Measurements from ENCODE around the gene STXBP4. TPM values are rescaled to one million over a fixed set of nuclear protein-coding genes. Genes with fewer than 3 reads are reported as not detected.
"Not testable (repeated sequence)": the region's sequence is repeated elsewhere in the genome, so short reads cannot be mapped to it uniquely, and the experiment has no call there.

Gene STXBP4
- total RNA-seq, 6 donors from 2014 or later: 9.1 to 24.7 (median 11.9) TPM

DNA sequence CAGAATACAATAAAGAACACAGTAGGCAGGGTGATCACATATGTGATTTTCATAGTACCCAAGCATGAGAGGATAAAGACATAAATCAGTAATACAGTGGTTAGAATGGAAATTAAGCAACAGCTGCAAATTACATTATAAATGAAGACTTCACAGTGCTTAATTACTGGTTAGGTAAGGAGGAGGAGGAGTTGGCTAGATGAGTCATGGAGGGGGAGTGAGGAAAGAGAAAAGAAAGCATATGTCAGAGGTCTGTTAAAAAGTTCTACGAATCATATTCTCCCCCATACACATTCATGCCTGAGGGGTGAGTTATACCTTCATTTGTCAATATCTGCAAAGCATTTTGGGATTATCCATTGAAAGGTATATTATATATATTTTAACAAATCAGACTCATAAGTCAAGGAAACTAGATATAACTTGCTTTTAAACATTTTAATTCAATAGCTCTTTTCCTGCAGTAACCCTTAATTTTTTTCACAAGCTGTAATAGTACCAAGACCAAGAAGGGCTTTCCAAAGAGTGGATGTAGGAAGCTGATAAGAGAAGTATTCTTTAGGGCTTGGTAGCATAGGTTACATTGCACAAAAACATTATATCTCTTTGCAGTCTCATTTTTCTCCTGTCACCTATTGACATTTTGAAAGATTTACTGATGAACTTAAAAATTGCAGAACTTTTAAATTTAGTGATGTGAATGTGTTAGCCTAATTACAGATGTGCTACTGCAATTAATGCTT is 99.3 kb downstream of the STXBP4 start:
- Histone ChIP-seq H3K36me3 (no peaks in the 10 kb centered on the region), H3K4me1 (no peaks in the 10 kb centered on the region), H3K27ac (no peak overlapping the region), H3K4me3 (no peak overlapping the region), H3K9me3 (no peaks in the 10 kb centered on the region), H3K27me3 (no peaks in the 10 kb centered on the region)
- DNase-seq (no peak), ATAC-seq (ENCODE audit: low FRiP score in 2 of 2) (no peak)
- 52 to 71% methylated on average over 1 of the region's 1 CpG for WGBS, 2 donors
- TF ChIP-seq EP300 (IDR thresholded peaks at IDR 0.05) (no peak), POLR2A (IDR thresholded peaks at IDR 0.05) (no peak), POLR2AphosphoS5 (IDR thresholded peaks at IDR 0.05) (no peak)
- TF ChIP-seq, protein P1, sequence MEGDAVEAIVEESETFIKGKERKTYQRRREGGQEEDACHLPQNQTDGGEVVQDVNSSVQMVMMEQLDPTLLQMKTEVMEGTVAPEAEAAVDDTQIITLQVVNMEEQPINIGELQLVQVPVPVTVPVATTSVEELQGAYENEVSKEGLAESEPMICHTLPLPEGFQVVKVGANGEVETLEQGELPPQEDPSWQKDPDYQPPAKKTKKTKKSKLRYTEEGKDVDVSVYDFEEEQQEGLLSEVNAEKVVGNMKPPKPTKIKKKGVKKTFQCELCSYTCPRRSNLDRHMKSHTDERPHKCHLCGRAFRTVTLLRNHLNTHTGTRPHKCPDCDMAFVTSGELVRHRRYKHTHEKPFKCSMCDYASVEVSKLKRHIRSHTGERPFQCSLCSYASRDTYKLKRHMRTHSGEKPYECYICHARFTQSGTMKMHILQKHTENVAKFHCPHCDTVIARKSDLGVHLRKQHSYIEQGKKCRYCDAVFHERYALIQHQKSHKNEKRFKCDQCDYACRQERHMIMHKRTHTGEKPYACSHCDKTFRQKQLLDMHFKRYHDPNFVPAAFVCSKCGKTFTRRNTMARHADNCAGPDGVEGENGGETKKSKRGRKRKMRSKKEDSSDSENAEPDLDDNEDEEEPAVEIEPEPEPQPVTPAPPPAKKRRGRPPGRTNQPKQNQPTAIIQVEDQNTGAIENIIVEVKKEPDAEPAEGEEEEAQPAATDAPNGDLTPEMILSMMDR (IDR thresholded peaks at IDR 0.05): no peak

DNA sequence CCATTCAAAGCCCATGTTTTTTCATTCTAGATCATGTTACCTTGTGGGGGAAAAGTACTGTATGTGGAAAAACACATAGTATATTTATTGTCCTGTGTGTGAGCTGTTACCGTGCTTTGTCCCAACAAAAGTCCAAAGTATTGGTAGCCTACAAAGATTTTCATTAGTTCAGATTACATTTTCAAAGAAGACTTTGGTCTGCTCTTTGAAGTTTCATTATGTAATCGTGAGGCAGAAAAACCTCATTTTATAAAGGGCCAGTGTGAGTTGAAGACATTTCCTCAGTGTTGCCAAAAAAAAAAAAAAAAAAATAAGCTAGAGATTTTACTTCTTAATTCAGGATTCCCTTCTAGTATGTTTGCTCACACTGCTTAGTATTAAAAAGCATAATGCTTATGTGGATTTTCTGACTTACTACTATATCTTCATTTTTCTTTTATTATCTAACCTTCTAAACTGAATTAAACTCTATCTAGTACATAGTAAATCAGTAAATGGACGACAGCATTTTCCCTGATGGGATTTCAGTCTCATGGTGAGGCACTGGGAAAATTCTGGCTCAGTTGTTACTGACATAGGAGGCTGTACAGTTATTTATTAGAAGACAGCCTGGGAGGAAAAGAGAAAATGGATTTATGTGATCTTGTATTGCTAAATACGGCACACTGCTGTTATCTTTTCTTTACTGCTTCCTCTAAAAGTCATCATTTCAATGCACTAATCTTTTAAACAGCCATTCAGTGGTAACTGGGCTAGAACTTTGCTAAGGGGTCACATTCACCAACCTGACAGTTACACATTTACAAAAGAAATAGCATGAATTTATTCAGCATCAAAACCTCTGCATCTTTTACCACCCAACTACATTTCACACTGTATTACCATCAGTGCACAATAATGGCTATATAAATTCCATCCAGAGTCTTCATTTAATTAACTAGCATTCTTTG is 100.6 kb downstream of the STXBP4 start:
- 61 to 66% methylated on average over 4 of the region's 4 CpGs for WGBS, 2 donors
- Histone ChIP-seq H3K27ac (no peak overlapping the region), H3K36me3 (no peaks in the 10 kb centered on the region), H3K4me1 (no peaks in the 10 kb centered on the region), H3K9me3 (no peaks in the 10 kb centered on the region), H3K27me3 (no peaks in the 10 kb centered on the region), H3K4me3 (no peak overlapping the region)
- ATAC-seq (ENCODE audit: low FRiP score in 2 of 2) (no peak), DNase-seq (no peak)
- no peak for TF ChIP-seq EP300 (IDR thresholded peaks at IDR 0.05)
- TF ChIP-seq, protein P1 (IDR thresholded peaks at IDR 0.05): no peak
- TF ChIP-seq POLR2AphosphoS5 (IDR thresholded peaks at IDR 0.05): no peak
- no peak for TF ChIP-seq POLR2A (IDR thresholded peaks at IDR 0.05)

DNA sequence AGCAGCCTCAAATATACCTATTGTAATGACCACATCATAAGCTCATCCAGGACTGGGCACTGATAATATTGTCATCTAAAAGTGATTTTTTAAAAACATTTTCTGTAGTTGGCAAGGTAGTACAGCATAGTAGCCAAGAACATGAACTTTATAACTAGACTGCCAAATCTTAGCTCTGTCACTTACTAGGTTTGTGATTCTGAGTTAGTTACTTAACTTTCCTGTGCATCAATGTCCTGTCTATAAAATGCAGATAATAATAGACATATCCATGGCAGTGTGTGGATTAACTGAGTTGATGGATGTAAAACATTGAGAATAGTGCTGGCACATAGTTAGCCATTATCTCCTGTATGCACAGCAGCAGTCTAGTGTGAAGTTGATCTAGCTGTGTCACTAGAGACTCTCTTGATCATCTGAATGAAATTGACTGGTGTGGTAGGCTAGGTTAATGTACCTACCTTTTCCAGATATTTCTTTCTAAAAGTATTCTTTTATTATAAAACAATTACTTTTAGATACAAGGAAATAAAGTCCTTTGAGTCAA is 101.5 kb downstream of the STXBP4 start:
- H3K9me3 ChIP-seq: no peaks in the 10 kb centered on the region
- H3K27me3 ChIP-seq: no peaks in the 10 kb centered on the region
- ATAC-seq (ENCODE audit: low FRiP score in 2 of 2) (no peak), DNase-seq (no peak)
- H3K4me1 ChIP-seq: no peaks in the 10 kb centered on the region
- H3K27ac ChIP-seq: no peak overlapping the region
- TF ChIP-seq POLR2AphosphoS5 (IDR thresholded peaks at IDR 0.05): no peak
- TF ChIP-seq, protein P1 (IDR thresholded peaks at IDR 0.05): no peak
- TF ChIP-seq EP300 (IDR thresholded peaks at IDR 0.05): no peak
- TF ChIP-seq POLR2A (IDR thresholded peaks at IDR 0.05): no peak
- no peaks in the 10 kb centered on the region for H3K36me3 ChIP-seq
- no peak overlapping the region for H3K4me3 ChIP-seq

DNA sequence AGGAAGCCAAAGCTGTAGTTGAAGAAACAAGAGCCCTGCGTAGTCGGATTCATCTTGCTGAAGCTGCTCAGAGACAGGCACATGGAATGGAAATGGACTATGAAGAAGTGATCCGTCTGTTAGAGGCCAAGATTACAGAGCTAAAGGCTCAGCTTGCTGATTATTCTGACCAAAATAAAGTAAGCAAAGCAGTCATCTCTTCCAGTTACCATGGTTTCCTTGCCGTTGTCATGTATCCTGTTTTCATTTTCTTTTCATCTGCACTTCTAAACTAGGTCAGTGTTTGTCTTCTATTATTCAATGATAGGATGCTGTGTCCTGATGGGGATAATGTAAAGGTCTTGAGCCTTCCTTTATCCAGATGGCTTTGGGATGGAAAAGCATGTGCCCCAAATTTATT is 104.3 kb downstream of the STXBP4 start:
- Histone ChIP-seq H3K9me3 (no peaks in the 10 kb centered on the region), H3K4me1 (no peaks in the 10 kb centered on the region), H3K4me3 (no peak overlapping the region), H3K36me3 (peaks cover 0 to under 1% (median 0%) of the 10 kb centered on the region in 4 donors), H3K27me3 (no peaks in the 10 kb centered on the region), H3K27ac (no peak overlapping the region)
- TF ChIP-seq POLR2A (IDR thresholded peaks at IDR 0.05): no peak
- TF ChIP-seq, protein P1 (IDR thresholded peaks at IDR 0.05): no peak
- no peak for TF ChIP-seq POLR2AphosphoS5 (IDR thresholded peaks at IDR 0.05)
- no peak for TF ChIP-seq EP300 (IDR thresholded peaks at IDR 0.05)
- no peak for ATAC-seq (ENCODE audit: low FRiP score in 2 of 2)
- 73 to 75% methylated on average over 4 of the region's 4 CpGs for WGBS, 2 donors
- DNase-seq: no peak

DNA sequence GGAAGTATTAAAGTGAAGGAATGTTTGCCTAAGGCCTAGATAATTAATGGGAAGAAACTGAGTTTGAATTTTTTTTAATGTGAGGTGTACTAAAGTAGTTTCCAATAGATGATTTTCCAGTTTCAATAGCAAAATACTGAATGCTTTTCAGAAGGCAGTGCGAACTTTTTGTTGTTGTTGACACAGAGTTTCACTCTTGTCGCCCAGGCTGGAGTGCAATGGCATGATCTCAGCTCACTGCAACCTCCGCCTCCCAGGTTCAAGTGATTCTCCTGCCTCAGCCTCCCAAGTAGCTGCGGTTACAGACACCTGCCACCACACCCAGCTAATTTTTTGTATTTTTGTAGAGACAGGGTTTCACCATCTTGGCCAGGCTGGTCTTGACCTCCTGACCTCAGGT is 104.9 kb downstream of the STXBP4 start:
- WGBS, 2 donors: 91 to 99% methylated on average over 4 of the region's 4 CpGs
- not testable (repeated sequence) for ATAC-seq (ENCODE audit: low FRiP score in 2 of 2); H3K4me1 ChIP-seq; H3K27ac ChIP-seq; H3K27me3 ChIP-seq; H3K4me3 ChIP-seq; DNase-seq; H3K36me3 ChIP-seq; H3K9me3 ChIP-seq
